GM13976 (cell line): ENCODE results near the gene ADAD2.
"Not testable (repeated sequence)": the region's sequence is repeated elsewhere in the genome, so short reads cannot be mapped to it uniquely, and the experiment has no call there.

Source experiments
- DNase-seq: peaks from one replicate; pipeline ENCODE4 v3.0.0; 2012; ENCODE audit warnings: low spot score
- in situ Hi-C: fragments of 300-500 bp; cut with MboI; formaldehyde crosslinking; loops from one replicate; pipeline ENCODE4 v1.12.0; 2022; ENCODE audit warnings: low sequenced_read_pairs, mixed read lengths, inconsistent platforms; ENCODE audit not compliant: unreplicated experiment
- TF ChIP-seq, protein P1 (sequence below): IDR thresholded peaks from 2 replicates; pipeline ENCODE4 v1.5.1; 2012; ENCODE audit warnings: borderline replicate concordance, mild to moderate bottlenecking; ENCODE audit not compliant: insufficient read depth; ENCODE audit errors: extremely low read depth, missing control alignments, control extremely low read depth

Gene ADAD2

DNA sequence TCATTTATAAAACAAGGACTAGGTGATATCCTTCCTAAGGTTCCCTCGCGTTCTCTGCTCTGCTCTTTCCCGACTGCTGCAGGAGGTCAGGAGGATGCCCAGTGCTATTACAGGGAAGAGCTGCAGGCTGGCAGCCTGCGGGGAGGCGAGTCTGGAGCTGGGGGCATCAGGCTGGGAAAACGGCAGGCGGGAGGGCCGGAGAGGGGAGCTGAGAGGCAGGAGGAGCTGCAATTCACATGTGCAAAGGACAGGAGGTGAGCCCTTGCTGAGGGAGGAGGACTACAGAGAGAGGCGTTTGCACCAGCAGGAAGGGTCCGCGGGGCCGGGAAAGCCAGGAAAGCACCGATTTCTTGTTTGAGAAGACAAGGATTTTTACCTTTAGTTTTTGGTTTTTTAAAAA is 8.1 kb downstream of the ADAD2 start:
- in situ Hi-C loops: no loop called here
- TF ChIP-seq, protein P1, sequence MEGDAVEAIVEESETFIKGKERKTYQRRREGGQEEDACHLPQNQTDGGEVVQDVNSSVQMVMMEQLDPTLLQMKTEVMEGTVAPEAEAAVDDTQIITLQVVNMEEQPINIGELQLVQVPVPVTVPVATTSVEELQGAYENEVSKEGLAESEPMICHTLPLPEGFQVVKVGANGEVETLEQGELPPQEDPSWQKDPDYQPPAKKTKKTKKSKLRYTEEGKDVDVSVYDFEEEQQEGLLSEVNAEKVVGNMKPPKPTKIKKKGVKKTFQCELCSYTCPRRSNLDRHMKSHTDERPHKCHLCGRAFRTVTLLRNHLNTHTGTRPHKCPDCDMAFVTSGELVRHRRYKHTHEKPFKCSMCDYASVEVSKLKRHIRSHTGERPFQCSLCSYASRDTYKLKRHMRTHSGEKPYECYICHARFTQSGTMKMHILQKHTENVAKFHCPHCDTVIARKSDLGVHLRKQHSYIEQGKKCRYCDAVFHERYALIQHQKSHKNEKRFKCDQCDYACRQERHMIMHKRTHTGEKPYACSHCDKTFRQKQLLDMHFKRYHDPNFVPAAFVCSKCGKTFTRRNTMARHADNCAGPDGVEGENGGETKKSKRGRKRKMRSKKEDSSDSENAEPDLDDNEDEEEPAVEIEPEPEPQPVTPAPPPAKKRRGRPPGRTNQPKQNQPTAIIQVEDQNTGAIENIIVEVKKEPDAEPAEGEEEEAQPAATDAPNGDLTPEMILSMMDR: no peak

DNA sequence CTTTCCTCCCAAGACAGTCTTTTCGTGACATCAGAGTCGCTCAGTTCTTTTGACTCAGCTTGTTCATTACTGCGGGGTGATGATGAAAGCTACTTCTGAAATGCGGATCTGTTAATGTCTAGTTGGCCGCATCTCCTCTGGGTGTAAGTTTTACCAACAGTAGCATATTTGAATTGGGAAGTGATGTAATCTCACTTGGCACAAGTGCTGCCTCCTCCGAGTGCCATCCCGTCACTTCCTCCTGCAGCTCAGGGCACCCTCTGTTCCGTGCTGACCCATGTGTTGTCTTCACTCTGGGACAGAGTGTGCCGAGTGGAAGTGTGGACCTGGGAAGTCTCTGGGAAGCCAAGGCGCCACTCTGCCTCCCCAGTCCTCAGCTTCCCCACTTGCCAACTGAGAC is 8.9 kb downstream of the ADAD2 start:
- no peak for DNase-seq
- in situ Hi-C loops: no loop called here
- TF ChIP-seq, protein P1: no peak

More for the DNA sequence above, 8.1 kb downstream of the ADAD2 start:
- no peak for DNase-seq

DNA sequence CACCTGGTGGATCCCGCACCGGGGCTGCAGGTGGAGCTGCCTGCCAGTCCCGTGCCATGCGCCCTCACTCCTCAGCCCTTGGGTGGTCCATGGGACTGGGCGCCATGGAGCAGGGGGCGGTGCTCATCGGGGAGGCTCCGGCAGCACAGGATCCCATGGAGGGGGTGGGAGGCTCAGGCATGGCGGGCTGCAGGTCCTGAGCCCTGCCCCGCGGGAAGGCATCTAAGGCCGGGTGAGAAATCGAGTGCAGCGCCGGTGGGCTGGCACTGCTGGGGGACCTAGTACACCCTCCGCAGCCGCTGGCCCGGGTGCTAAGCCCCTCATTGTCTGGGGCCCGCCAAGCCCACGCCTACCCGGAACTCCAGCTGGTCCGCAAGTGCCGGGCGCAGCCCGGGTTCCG is 13.6 kb downstream of the ADAD2 start:
- in situ Hi-C loops: not testable (repeated sequence)

DNA sequence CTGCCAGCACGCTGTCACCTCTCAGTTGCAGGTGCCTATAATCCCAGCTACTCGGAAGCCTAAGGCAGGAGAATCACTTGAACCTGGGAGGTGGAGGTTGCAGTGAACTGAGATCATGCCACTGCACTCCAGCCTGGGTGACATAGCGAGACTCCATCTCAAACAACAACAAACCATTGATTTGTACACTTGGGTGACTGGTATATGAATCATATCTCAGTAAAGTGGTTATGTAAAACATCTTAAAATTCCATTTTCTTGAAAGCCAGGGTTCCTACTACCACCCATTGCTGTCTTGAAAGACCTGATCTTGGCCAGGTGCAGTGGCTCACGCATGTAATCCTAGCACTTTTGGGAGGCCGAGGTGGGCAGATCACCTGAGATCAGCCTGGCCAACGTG is 14.2 kb downstream of the ADAD2 start:
- DNase-seq, in situ Hi-C loops: not testable (repeated sequence)

More for the DNA sequence above, 13.6 kb downstream of the ADAD2 start:
- not testable (repeated sequence) for DNase-seq

DNA sequence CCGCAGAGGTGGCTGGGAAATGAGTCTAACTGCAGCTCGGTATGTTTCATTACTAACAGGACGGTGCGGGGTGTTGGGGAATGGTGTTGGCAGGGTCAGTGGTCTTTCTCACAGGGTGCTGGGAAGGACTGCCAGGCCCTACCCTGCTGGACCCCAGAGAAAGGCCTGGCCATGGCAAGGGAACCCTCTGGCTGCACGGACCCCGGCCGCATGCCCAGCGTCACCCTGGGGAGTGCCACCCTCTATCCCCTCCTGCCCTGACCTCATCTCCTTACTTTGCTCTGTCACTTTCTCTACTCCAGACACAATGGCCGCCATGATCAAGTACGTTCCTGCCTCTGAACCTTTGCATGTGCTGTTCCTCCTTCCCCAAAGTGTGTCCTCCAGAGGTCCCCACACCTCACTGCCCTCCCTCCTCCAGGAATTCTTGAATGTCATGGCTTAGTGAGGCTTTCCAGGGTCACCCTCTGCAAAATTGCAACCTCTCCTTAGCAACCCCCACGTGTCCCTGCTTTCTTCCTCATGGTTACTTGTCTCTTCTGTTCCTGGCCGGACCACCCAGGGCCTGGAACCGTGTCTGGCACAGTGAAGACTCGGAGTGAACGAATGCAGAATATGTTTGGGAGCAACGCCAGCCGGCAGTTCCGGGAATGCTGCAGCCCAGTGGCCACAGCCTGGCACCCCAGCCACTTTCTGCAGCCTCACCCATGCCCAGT is 15.2 kb downstream of the ADAD2 start:
- DNase-seq: no peak
- in situ Hi-C loops: no loop called here
- TF ChIP-seq, protein P1: no peak

DNA sequence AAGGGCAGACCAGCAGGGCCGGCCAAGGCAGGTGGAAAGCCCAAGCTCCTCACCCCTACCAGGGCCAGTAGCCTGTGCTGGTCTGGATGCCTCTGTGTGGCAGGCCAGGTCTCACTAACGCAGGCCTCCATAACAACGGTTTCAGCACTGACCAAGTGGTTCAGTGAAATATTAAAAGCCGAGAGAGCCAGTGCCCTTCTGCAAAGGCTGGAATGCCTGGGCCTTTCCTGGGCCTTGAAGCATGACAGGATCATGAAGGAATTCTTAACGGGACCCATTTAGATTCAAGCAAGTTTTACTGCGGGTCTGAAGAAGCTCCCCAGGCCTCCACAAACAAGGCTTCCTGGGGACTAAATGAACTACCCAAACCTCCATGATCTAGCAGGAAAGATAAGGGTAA is 16.3 kb downstream of the ADAD2 start:
- in situ Hi-C loops: no loop called here
- no peak for DNase-seq
- TF ChIP-seq, protein P1: no peak

DNA sequence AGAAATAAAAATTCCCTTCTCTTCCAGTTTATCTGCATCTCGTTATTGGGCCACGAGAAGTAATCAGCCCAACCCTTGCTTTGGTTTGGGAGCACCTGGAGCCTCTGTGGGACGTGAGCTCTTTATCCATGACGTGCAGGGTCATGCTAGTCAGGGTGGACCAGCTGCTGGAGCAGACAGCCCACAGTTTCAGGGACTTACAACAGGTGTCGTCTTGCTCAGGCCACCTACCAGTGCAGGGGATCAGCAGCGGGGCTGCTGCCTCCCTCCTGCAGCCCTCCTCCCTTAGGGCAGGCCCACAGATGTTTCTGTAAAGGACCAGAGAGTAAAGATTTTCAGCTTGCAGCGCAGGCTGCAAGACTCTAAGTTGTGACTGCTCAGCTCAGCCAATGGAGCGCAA is 16.9 kb downstream of the ADAD2 start:
- no peak for DNase-seq
- in situ Hi-C loops: no loop called here
- TF ChIP-seq, protein P1: no peak

DNA sequence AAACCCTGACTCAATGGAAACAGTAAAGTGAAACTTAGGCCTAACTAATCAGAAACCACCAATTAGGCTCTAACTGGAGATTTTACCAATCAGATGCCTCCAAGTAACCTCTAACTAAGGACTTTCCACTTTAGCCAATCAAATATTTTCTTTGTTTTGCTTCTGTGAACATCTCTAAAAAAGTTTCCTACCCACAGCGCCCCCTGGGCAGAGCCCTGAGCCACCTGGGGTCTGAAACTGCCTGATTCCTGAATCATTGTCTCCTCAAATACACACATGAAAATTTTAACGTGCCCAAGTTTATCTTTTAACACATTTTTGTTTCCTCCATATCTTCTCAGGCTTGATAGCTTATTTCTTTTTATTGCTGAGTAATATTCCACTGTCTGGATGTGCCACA is 19.0 kb downstream of the ADAD2 start:
- TF ChIP-seq, protein P1: no peak
- DNase-seq: no peak
- in situ Hi-C loops: no loop called here
